Nephron (organoid): ENCODE data around the gene BATF2.
A peak's percentile ranks its signal among the peaks of the same experiment; 100 is the strongest.

ENCODE experiments used
- H3K27ac Mint-ChIP-seq, 3 experiments: 2 replicates each; pipeline ENCODE4 v1.8.0; 2020; ENCODE audit warnings: mixed read lengths in 3 of 3, mild to moderate bottlenecking in 2 of 3, moderate library complexity in 1 of 3
- H3K27me3 Mint-ChIP-seq: 2 replicates; pipeline ENCODE4 v1.8.0; 2021; ENCODE audit warnings: low read depth, mild to moderate bottlenecking, moderate library complexity, mixed read lengths
- H3K36me3 Mint-ChIP-seq: 2 replicates; pipeline ENCODE4 v1.8.0; 2020; ENCODE audit warnings: low read depth, mixed read lengths
- H3K4me1 Mint-ChIP-seq: 2 replicates; pipeline ENCODE4 v1.8.0; 2020; ENCODE audit warnings: mixed read lengths
- H3K4me3 Mint-ChIP-seq, 3 experiments: 2 replicates each; pipeline ENCODE4 v1.8.0; 2020; ENCODE audit warnings: mild to moderate bottlenecking in 3 of 3, mixed read lengths in 3 of 3, moderate library complexity in 2 of 3
- H3K9me3 Mint-ChIP-seq: 2 replicates; pipeline ENCODE4 v1.8.0; 2020; ENCODE audit warnings: mixed read lengths
- TF ChIP-seq, protein P1 (sequence below), 3 experiments: fragments of 200-600 bp; sonication (generic); IDR thresholded peaks; one replicate each; pipeline ENCODE4 v1.5.0; 2021; ENCODE audit warnings: antibody characterized with exemption in 3 of 3; ENCODE audit not compliant: unreplicated experiment in 3 of 3

BATF2 gene

DNA sequence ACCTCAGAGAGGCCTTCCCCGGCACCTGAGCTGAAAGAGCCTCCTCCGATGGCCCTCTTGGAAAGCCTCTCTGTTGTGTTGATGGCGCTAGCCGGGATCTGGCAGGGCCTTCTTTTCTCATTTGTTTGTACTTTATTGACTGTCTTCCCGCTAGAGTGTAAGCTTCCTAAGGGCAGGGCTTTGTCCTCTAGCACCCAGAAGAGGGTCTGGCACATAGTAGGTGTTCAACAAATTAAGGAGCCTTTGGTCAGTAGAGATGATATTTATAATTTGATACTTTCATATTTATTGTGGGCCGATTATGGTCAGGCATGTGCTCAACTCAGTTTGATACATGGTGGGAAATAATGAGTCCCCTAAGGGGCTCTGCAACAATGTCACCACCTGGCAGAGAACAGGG is 21.2 kb upstream of the BATF2 start:
- Mint-ChIP-seq H3K4me1 (peaks cover 8% of the 10 kb centered on the region), H3K27me3 (peaks cover 3% of the 10 kb centered on the region), H3K9me3 (peaks cover 4% of the 10 kb centered on the region), H3K27ac (no peak overlapping the region), H3K4me3 (peak overlapping the region in 2 of 3 experiments; percentile 5 to 27), H3K36me3 (peaks cover 35% of the 10 kb centered on the region)
- TF ChIP-seq, protein P1, sequence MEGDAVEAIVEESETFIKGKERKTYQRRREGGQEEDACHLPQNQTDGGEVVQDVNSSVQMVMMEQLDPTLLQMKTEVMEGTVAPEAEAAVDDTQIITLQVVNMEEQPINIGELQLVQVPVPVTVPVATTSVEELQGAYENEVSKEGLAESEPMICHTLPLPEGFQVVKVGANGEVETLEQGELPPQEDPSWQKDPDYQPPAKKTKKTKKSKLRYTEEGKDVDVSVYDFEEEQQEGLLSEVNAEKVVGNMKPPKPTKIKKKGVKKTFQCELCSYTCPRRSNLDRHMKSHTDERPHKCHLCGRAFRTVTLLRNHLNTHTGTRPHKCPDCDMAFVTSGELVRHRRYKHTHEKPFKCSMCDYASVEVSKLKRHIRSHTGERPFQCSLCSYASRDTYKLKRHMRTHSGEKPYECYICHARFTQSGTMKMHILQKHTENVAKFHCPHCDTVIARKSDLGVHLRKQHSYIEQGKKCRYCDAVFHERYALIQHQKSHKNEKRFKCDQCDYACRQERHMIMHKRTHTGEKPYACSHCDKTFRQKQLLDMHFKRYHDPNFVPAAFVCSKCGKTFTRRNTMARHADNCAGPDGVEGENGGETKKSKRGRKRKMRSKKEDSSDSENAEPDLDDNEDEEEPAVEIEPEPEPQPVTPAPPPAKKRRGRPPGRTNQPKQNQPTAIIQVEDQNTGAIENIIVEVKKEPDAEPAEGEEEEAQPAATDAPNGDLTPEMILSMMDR (IDR thresholded peaks at IDR 0.05; ENCODE audit: unreplicated experiment in 3 of 3): no peak

DNA sequence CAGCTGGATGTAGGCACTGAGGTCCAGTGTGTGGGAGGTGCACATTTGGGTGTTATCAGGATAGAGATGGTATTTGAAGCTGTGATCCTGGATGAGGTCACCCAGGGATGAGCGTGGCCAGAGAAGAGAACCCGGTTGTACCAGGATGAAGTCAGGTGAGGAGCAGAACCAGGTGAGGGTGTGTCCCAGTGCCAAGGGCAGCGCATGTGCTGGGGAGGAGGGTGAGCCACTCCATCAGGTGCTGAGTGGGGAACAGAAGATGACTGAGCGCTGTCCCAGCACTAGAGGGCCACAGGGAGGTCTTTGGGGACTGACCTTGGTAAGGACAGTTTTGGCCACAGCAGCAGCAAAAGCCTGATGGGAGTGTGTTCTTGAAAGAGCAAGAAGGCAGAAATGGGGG is 19.9 kb upstream of the BATF2 start:
- H3K4me3 Mint-ChIP-seq: peak overlapping the region; percentile 22 to 61 (median 49)
- peaks cover 8% of the 10 kb centered on the region for H3K4me1 Mint-ChIP-seq
- peaks cover 3% of the 10 kb centered on the region for H3K27me3 Mint-ChIP-seq
- TF ChIP-seq, protein P1 (IDR thresholded peaks at IDR 0.05; ENCODE audit: unreplicated experiment in 3 of 3): no peak
- H3K36me3 Mint-ChIP-seq: peaks cover 29% of the 10 kb centered on the region
- peaks cover 4% of the 10 kb centered on the region for H3K9me3 Mint-ChIP-seq
- H3K27ac Mint-ChIP-seq: no peak overlapping the region

DNA sequence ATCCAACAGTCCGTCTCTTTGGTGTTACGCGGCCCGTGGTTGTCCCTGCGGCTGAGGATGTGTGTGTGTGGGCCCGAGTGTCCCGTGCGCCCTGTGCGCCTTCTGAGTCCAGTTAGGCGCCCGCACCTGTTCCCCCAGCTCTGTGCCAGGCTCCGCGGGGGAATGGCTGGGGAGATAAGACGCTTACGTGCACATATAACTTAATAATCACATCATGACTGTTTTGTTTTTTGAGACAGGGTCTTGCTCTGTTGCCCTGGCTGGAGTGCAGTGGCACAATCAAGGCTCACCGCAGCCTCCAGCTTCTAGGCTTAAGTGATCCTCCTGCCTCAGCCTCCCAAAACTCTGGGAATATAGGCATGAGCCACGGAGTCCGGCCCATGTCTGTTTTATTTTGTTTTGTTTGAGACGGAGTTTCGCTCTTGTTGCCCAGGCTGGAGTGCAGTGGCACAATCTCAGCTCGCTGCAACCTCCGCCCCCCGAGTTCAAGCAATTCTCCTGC is 18.0 kb upstream of the BATF2 start:
- TF ChIP-seq, protein P1 (IDR thresholded peaks at IDR 0.05; ENCODE audit: unreplicated experiment in 3 of 3): no peak
- peaks cover 28% of the 10 kb centered on the region for H3K36me3 Mint-ChIP-seq
- H3K4me1 Mint-ChIP-seq: peaks cover 8% of the 10 kb centered on the region
- peaks cover 4% of the 10 kb centered on the region for H3K9me3 Mint-ChIP-seq
- H3K27me3 Mint-ChIP-seq: peaks cover 3% of the 10 kb centered on the region
- peak overlapping the region; percentile 85 to 91 (median 89) for H3K4me3 Mint-ChIP-seq
- peak overlapping the region; percentile 45 to 88 (median 72) for H3K27ac Mint-ChIP-seq

DNA sequence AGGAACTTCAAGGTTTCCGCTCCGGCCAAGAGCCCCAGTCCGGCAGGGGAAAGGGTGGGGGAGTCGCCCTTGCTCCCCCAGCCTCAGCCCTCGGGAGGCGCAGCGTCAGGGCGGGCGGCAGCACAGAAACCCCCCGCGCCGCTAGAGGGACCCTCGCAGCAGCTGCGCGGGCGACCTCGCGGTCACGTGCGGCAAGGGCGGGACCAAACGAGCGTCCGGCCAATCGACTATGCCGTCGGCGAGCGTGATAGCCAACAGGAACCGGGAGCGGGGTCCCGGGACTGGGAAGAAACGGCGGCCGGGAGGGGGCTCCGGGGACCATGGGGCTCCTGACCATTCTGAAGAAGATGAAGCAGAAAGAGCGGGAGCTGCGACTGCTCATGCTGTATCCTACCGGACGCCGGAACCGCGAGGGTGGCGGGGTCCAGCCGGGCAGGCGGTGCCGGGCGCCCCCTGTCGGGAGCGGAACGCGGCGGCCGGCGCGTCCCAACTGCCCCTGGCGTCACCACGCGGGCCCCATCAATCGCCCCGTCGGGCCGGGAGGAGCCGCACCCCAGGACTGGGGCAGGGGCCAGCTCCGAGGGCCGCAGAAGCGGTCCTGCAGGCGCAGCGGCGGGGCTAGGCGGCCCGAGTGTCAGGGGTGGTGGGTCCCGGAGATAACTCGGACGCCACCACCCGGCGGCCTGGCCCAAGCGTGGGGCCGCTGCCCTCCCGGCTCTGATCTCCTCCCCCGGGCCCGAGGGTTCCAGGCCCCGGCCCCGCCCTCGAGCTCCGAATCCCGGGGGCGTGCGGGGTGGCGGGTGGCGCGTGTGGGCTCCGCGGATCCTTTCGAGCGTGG is 17.3 kb upstream of the BATF2 start, which contains the start of gene ARL2:
TSS of gene ARL2 (plus strand) at position 273 of the 838 bp plus-strand sequence. CDS start at position 321, 48 bp downstream.
- Mint-ChIP-seq H3K27ac (peak within 1 kb of the TSS; percentile 96 to 98 (median 97)), H3K27me3 (peaks cover 3% of the 10 kb centered on the region), H3K9me3 (peaks cover 4% of the 10 kb centered on the region), H3K4me3 (peak within 1 kb of the TSS; percentile 89 to 94 (median 92)), H3K4me1 (peaks cover 8% of the 10 kb centered on the region), H3K36me3 (peaks cover 24% of the 10 kb centered on the region)
- TF ChIP-seq, protein P1 (IDR thresholded peaks at IDR 0.05; ENCODE audit: unreplicated experiment in 3 of 3): peak; percentile 66 to 88 (median 67)

DNA sequence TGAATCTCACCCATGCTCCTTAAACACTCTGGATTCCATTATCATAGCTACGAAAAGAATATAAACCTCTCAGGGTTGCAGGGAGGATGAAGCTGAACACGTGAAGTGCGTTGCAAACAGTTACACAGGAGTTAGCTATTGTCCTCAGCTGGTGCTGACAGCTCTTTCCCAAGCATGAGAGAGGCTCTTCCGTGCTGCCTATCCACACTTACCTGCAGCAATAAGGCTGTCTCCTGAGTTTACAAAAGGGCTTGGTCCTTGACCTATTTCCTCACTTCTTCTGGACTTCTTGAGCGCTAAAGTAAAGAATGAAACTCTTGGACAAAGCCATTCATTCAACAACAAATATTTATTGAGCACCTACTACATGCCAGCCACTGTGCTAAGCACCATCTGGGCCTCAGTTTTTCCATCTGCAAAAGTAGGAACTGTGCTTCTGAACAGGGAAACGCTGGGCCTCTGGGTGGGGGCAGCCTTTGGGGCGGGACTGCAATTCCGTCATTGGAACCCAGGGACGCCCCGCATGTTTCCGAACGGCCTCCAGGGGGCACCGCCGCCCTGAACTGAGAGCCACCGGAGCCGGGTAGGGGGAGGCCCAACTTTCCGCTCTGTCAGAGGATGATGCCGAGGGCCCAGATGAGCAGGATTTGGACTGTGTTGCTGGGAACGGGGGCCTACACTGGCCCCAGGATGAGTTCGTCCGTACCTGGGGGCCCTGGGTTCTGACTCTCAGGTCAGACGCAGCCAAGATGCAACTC is 16.5 kb upstream of the BATF2 start:
- Mint-ChIP-seq H3K4me1 (peaks cover 8% of the 10 kb centered on the region), H3K36me3 (peaks cover 20% of the 10 kb centered on the region), H3K9me3 (peaks cover 4% of the 10 kb centered on the region), H3K27me3 (peaks cover 3% of the 10 kb centered on the region), H3K4me3 (peak overlapping the region; percentile 87 to 94 (median 92)), H3K27ac (peak overlapping the region; percentile 96 to 98 (median 97))
- TF ChIP-seq, protein P1 (IDR thresholded peaks at IDR 0.05; ENCODE audit: unreplicated experiment in 3 of 3): peak in 2 of 3 experiments; percentile 73 to 79
